HG03460 (cell line): Measurements from ENCODE around the gene PLD6.
A peak's percentile ranks its signal among the peaks of the same experiment; 100 is the strongest.
"Not testable (repeated sequence)": the region's sequence is repeated elsewhere in the genome, so short reads cannot be mapped to it uniquely, and the experiment has no call there.

Source experiments
- ATAC-seq: cut with Tn5 transposase; IDR thresholded peaks from one replicate; pipeline ENCODE4 v1.9.1; 2021; ENCODE audit not compliant: unreplicated experiment

Gene PLD6

GRCh38 chr17:17179371-17179827, 26.7 kb downstream of the PLD6 start:
- no peak for ATAC-seq

- ATAC-seq = no peak
Observed at GRCh38 chr17:17177176-17177575, 29.0 kb downstream of the PLD6 start.

- no peak for ATAC-seq
Observed at GRCh38 chr17:17176341-17176740, 29.8 kb downstream of the PLD6 start.

- peak; percentile 43 for ATAC-seq
Observed at GRCh38 chr17:17175917-17176316, 30.2 kb downstream of the PLD6 start.

GRCh38 chr17:17175340-17175739, 30.8 kb downstream of the PLD6 start:
- ATAC-seq = no peak

- ATAC-seq = no peak
Observed at GRCh38 chr17:17173921-17174320, 32.2 kb downstream of the PLD6 start.

- ATAC-seq = no peak
Observed at GRCh38 chr17:17172990-17173389, 33.1 kb downstream of the PLD6 start.

- no peak for ATAC-seq
Observed at GRCh38 chr17:17172001-17172939, 33.9 kb downstream of the PLD6 start.

GRCh38 chr17:17171186-17171585, 34.9 kb downstream of the PLD6 start:
- no peak for ATAC-seq

GRCh38 chr17:17170346-17170985, 35.7 kb downstream of the PLD6 start:
- no peak for ATAC-seq

GRCh38 chr17:17169396-17169795, 36.7 kb downstream of the PLD6 start:
- no peak for ATAC-seq

GRCh38 chr17:17168401-17168800, 37.7 kb downstream of the PLD6 start:
- no peak for ATAC-seq

- ATAC-seq = no peak
Observed at GRCh38 chr17:17167986-17168385, 38.1 kb downstream of the PLD6 start.

GRCh38 chr17:17167356-17167755, 38.8 kb downstream of the PLD6 start:
- no peak for ATAC-seq

- no peak for ATAC-seq
Observed at GRCh38 chr17:17166446-17166845, 39.7 kb downstream of the PLD6 start.

- ATAC-seq = no peak
Observed at GRCh38 chr17:17165666-17166308, 40.3 kb downstream of the PLD6 start.

GRCh38 chr17:17164676-17165075, 41.5 kb downstream of the PLD6 start:
- no peak for ATAC-seq

GRCh38 chr17:17164156-17164555, 42.0 kb downstream of the PLD6 start:
- ATAC-seq = no peak

- no peak for ATAC-seq
Observed at GRCh38 chr17:17161759-17162158, 44.4 kb downstream of the PLD6 start.

- no peak for ATAC-seq
Observed at GRCh38 chr17:17161121-17161520, 45.0 kb downstream of the PLD6 start.

GRCh38 chr17:17159571-17159970, 46.6 kb downstream of the PLD6 start:
- ATAC-seq = no peak

- ATAC-seq = not testable (repeated sequence)
Observed at GRCh38 chr17:17158506-17158905, 47.6 kb downstream of the PLD6 start.
